GM12878 (cell line): Measurements from ENCODE around the gene ISCU. TPM values are rescaled to one million over a fixed set of nuclear protein-coding genes. Genes with fewer than 3 reads are reported as not detected.
"Not testable (repeated sequence)": the region's sequence is repeated elsewhere in the genome, so short reads cannot be mapped to it uniquely, and the experiment has no call there.

Experiments
- ATAC-seq: fragments of 200-7000 bp; cut with Tn5 transposase; 3 replicates; pipeline ENCODE4 v1.9.1; 2020; ENCODE audit warnings: mild to moderate bottlenecking, moderate library complexity
- BruUV-seq: library from RNA; stranded (reverse); fragments of 400-500 nt; replicated peaks from 2 replicates; lab custom pipeline; 2021; lab: Mats Ljungman, UMichigan
- CTCF ChIA-PET: fragments of 300-600 bp; sonication (Branson Sonifier 250); formaldehyde crosslinking; extraction: SDS; loops from one replicate; lab custom pipeline; 2021; ENCODE audit warnings: inconsistent platforms; lab: Yijun Ruan, JAX
- POLR2A ChIA-PET: fragments of 350-600 bp; formaldehyde crosslinking; extraction: SDS; loops from one replicate; lab custom pipeline; 2021; ENCODE audit warnings: inconsistent platforms; lab: Charles Lee
- RAD21 ChIA-PET: fragments of 300-600 bp; sonication (Branson Sonifier 250); formaldehyde crosslinking; loops from one replicate; lab custom pipeline; 2023; ENCODE audit warnings: antibody characterized with exemption; ENCODE audit not compliant: unreplicated experiment; lab: Charles Lee
- SMC1A ChIA-PET: fragments of 300-600 bp; sonication (Branson Sonifier 250); formaldehyde crosslinking; loops from one replicate; lab custom pipeline; 2023; ENCODE audit not compliant: unreplicated experiment, uncharacterized antibody; lab: Charles Lee
- DNase-seq: peaks from one replicate; pipeline ENCODE4 v3.0.0-alpha.2; 2011; ENCODE audit warnings: low read depth, low spot score
- FAIRE-seq: peaks from 3 replicates; lab custom pipeline; 2011; peaks lifted over from hg19 to GRCh38; lab: Jason Lieb, UNC
- H2AFZ ChIP-seq: 2 replicates; pipeline ENCODE4 v1.6.0; 2011; ENCODE audit warnings: low read depth, low read length, control low read depth; ENCODE audit not compliant: control insufficient read depth
- H3K27ac ChIP-seq: 2 replicates; pipeline ENCODE4 v1.5.1; 2011; ENCODE audit warnings: control low read depth; ENCODE audit not compliant: control insufficient read depth, insufficient read depth
- H3K27me3 ChIP-seq, 2 experiments: replicated peaks in 1 of 2; 2 replicates each; pipeline versions ENCODE4 v1.6.0 to v1.6.1; 2011; ENCODE audit warnings: low read length in 1 of 2; ENCODE audit not compliant: control insufficient read depth in 2 of 2, insufficient read depth in 2 of 2
- H3K36me3 ChIP-seq, 2 experiments: 2 replicates each; pipeline ENCODE4 v1.5.1; 2011; ENCODE audit warnings: low read length in 1 of 2; ENCODE audit not compliant: control insufficient read depth in 2 of 2, insufficient read depth in 2 of 2
- H3K4me1 ChIP-seq: 2 replicates; pipeline ENCODE4 v1.6.1; 2011; ENCODE audit warnings: mild to moderate bottlenecking, low read length, moderate library complexity, mixed read lengths; ENCODE audit not compliant: control insufficient read depth, insufficient read depth
- H3K4me2 ChIP-seq: 2 replicates; pipeline ENCODE4 v1.6.0; 2011; ENCODE audit warnings: control low read depth; ENCODE audit not compliant: control insufficient read depth, insufficient read depth
- H3K4me3 ChIP-seq: fragments of 200-600 bp; sonication (generic); 2 replicates; pipeline ENCODE4 v1.5.1; 2016
- H3K79me2 ChIP-seq: 2 replicates; pipeline ENCODE4 v1.6.0; 2011; ENCODE audit warnings: low read length; ENCODE audit not compliant: control insufficient read depth, insufficient read depth
- H3K9ac ChIP-seq: 2 replicates; pipeline ENCODE4 v1.8.0; 2011; ENCODE audit warnings: low read length, control low read depth, mixed read lengths; ENCODE audit not compliant: control insufficient read depth, insufficient read depth
- H3K9me3 ChIP-seq: replicated peaks from 3 replicates; pipeline ENCODE4 v1.5.1; 2011; ENCODE audit warnings: mild to moderate bottlenecking, low read length; ENCODE audit not compliant: control insufficient read depth, insufficient read depth
- H4K20me1 ChIP-seq: 2 replicates; pipeline ENCODE4 v1.6.0; 2011; ENCODE audit not compliant: control insufficient read depth, insufficient read depth
- WGBS: methylation state at CpG from one replicate; pipeline ENCODE4 v1.1.6; 2016; ENCODE audit warnings: low lambda C conversion rate; ENCODE audit not compliant: insufficient replicate concordance, insufficient coverage; ENCODE audit errors: missing lambda C conversion rate; 5-methylcytosine and 5-hydroxymethylcytosine counted together
- in situ Hi-C: fragments of 300-500 bp; cut with MboI; formaldehyde crosslinking; loops from 9 replicates; pipeline ENCODE4 v1.14.3; 2018; ENCODE audit warnings: mixed read lengths
- intact Hi-C: fragments of 100-400 bp; cut with micrococcal nuclease; formaldehyde crosslinking; loops from one replicate; pipeline ENCODE4 v1.14.2; 2022; ENCODE audit not compliant: unreplicated experiment
- polyA plus RNA-seq, 11 experiments: library from polyadenylated mRNA; depleted of rRNA in 4 of 11; unstranded in 6 of 11; stranded (reverse) in 5 of 11; fragments of >200 nt; fragmentation: Nextera tagmentation in 4 of 11; fragmentation: Illumina TruSeq in 1 of 11; extraction: Ambion mirVana in 4 of 11; extraction: Trizol in 1 of 11; gene quantifications; 1 replicate in 1 of 11; 2 replicates in 10 of 11; pipeline versions ENCODE4 v1.2.1 to v1.2.3, GENCODE V29; 2011 to 2016; ENCODE audit warnings: inconsistent platforms in 2 of 11, missing spikeins in 2 of 11, low read depth in 1 of 11
- total RNA-seq, 4 experiments: library from RNA; depleted of rRNA in 3 of 4; stranded (reverse); fragments of >200 nt in 3 of 4; fragmentation: Illumina TruSeq in 1 of 4; extraction: Trizol in 1 of 4; gene quantifications; 2 replicates each; pipeline versions ENCODE4 v1.2.1 to v1.2.3, GENCODE V29; 2013 to 2021
- TF ChIP-seq, protein P1 (sequence below): fragments of 450-650 bp; IDR thresholded peaks from 2 replicates; pipeline ENCODE4 v1.6.1; 2016; ENCODE audit warnings: mild to moderate bottlenecking

The ISCU gene
- total and polyA plus RNA-seq, 10 of the 15 experiments (the other 5 are each of a cell fraction or from before 2014, with no cell fraction given), result 32.8 to 260 (median 127) TPM

DNA sequence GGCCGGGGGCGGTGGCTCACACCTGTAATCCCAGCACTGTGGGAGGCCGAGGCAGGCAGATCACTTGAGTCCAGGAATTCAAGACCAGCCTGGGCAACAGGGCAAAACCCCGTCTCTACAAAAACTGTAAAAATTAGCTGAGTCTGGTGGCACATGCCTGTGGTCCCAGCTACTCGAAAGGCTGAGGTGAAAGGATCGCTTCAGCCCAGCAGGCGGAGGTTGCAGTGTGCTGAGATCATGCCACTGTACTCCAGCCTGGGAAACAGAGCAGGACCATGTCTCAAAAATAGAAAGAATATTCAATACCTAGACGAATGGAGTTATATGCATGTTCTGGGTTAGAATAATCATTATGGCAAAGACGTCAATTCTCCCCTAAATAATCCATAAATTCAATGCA, 7.0 kb upstream of the ISCU start:
- H3K4me2 ChIP-seq, result not testable (repeated sequence)

More for the DNA sequence above, 7.0 kb upstream of the ISCU start:
- ChIA-PET RAD21 (interaction anchor here (0.9 to 23.0 kb wide), 2 partner anchors 13 to 79 kb away, joined by 3 to 413 read pairs; partner anchors contain the start of gene SELPLG), SMC1A (interaction anchor here (1.0 to 26.5 kb wide), 10 partner anchors 9 to 108 kb away, joined by 3 to 718 read pairs (median 4); no protein-coding TSS in a partner anchor), CTCF (interaction anchor here (0.6 to 2.1 kb wide), 6 partner anchors 10 to 823 kb away, joined by 3 to 9 read pairs (median 5); no protein-coding TSS in a partner anchor), POLR2A (interaction anchor here (0.7 to 1.9 kb wide), 3 partner anchors 14 to 958 kb away, joined by 3 to 8 read pairs (median 3); no protein-coding TSS in a partner anchor)
- H3K4me1 ChIP-seq, H3K9ac ChIP-seq, FAIRE-seq, H3K27ac ChIP-seq, H3K27me3 ChIP-seq, H3K9me3 ChIP-seq, intact Hi-C loops, BruUV-seq, H4K20me1 ChIP-seq, H2AFZ ChIP-seq, in situ Hi-C loops, DNase-seq: not testable (repeated sequence)
- H3K36me3 ChIP-seq, result peaks cover 0 to 19% of the 10 kb centered on the region in 2 experiments; a peak in 2 of 4 replicates
- TF ChIP-seq, protein P1, sequence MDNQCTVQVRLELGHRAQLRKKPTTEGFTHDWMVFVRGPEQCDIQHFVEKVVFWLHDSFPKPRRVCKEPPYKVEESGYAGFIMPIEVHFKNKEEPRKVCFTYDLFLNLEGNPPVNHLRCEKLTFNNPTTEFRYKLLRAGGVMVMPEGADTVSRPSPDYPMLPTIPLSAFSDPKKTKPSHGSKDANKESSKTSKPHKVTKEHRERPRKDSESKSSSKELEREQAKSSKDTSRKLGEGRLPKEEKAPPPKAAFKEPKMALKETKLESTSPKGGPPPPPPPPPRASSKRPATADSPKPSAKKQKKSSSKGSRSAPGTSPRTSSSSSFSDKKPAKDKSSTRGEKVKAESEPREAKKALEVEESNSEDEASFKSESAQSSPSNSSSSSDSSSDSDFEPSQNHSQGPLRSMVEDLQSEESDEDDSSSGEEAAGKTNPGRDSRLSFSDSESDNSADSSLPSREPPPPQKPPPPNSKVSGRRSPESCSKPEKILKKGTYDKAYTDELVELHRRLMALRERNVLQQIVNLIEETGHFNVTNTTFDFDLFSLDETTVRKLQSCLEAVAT, result peak; percentile 52; the same call in 1 of the 2 replicates
- ATAC-seq, result 0 out of 3 replicates have a peak, but pooled peaks have one; percentile 12
- peak overlapping the region; percentile 22; the same call in 1 of the 2 replicates for H3K4me3 ChIP-seq
- H3K79me2 ChIP-seq, result peaks cover 93% of the 10 kb centered on the region
- 91% methylated on average over 9 of the region's 9 CpGs for WGBS
